Keratinocyte (primary cell): ENCODE results near the gene PDCD4. TPM values are rescaled to one million over a fixed set of nuclear protein-coding genes. Genes with fewer than 3 reads are reported as not detected.

ENCODE experiments used
- DNase-seq: peaks from one replicate; pipeline ENCODE4 v3.0.0-alpha.2; 2011; ENCODE audit warnings: low read depth, missing footprints, low spot score
- FAIRE-seq: peaks from 2 replicates; lab custom pipeline; 2011; peaks lifted over from hg19 to GRCh38; lab: Jason Lieb, UNC
- H2AFZ ChIP-seq: 2 replicates; pipeline ENCODE4 v1.6.0; 2012; ENCODE audit warnings: low read length, control low read depth, inconsistent platforms; ENCODE audit not compliant: control insufficient read depth
- H3K27ac ChIP-seq: 2 replicates; pipeline ENCODE4 v1.5.1; 2011; ENCODE audit warnings: low read length; ENCODE audit not compliant: control insufficient read depth, insufficient read depth
- H3K27me3 ChIP-seq: 3 replicates; pipeline ENCODE4 v1.6.0; 2011; ENCODE audit warnings: low read length; ENCODE audit not compliant: control insufficient read depth, insufficient read depth; ENCODE audit errors: extremely low read depth
- H3K36me3 ChIP-seq, 2 experiments: 2 replicates in 1 of 2; 3 replicates in 1 of 2; pipeline ENCODE4 v1.5.1; 2011; ENCODE audit warnings: low read length in 2 of 2, mild to moderate bottlenecking in 1 of 2; ENCODE audit not compliant: control insufficient read depth in 2 of 2, insufficient read depth in 2 of 2; ENCODE audit errors: extremely low read depth in 1 of 2
- H3K4me1 ChIP-seq: 3 replicates; pipeline ENCODE4 v1.5.1; 2011; ENCODE audit warnings: low read length; ENCODE audit not compliant: control insufficient read depth, insufficient read depth; ENCODE audit errors: extremely low read depth
- H3K4me2 ChIP-seq: 3 replicates; pipeline ENCODE4 v1.6.0; 2011; ENCODE audit warnings: low read depth, low read length; ENCODE audit not compliant: control insufficient read depth, insufficient read depth; ENCODE audit errors: extremely low read depth
- H3K4me3 ChIP-seq, 3 experiments: fragments of 200-600 bp in 1 of 3; sonication (generic) in 1 of 3; 2 replicates in 2 of 3; 3 replicates in 1 of 3; pipeline ENCODE4 v1.5.1; 2011 to 2016; ENCODE audit warnings: low read length in 3 of 3, mild to moderate bottlenecking in 3 of 3, control low read depth in 2 of 3, inconsistent platforms in 1 of 3, low read depth in 1 of 3, mixed read lengths in 1 of 3, mixed run types in 1 of 3, moderate library complexity in 1 of 3; ENCODE audit not compliant: control insufficient read depth in 2 of 3, insufficient read depth in 2 of 3; ENCODE audit errors: extremely low read depth in 1 of 3
- H3K79me2 ChIP-seq: 2 replicates; pipeline ENCODE4 v1.6.0; 2012; ENCODE audit warnings: low read length; ENCODE audit not compliant: control insufficient read depth, insufficient read depth
- H3K9ac ChIP-seq: 3 replicates; pipeline ENCODE4 v1.6.0; 2011; ENCODE audit warnings: low read length; ENCODE audit not compliant: control insufficient read depth, insufficient read depth; ENCODE audit errors: extremely low read depth
- H3K9me1 ChIP-seq: 3 replicates; pipeline ENCODE4 v1.6.0; 2011; ENCODE audit warnings: low read length; ENCODE audit not compliant: control insufficient read depth, insufficient read depth; ENCODE audit errors: extremely low read depth
- H3K9me3 ChIP-seq: 2 replicates; pipeline ENCODE4 v1.5.1; 2012; ENCODE audit warnings: low read depth, low read length; ENCODE audit not compliant: control insufficient read depth
- H4K20me1 ChIP-seq: 3 replicates; pipeline ENCODE4 v1.6.0; 2011; ENCODE audit warnings: low read length; ENCODE audit not compliant: control insufficient read depth, insufficient read depth; ENCODE audit errors: extremely low read depth
- EZH2 ChIP-seq: IDR thresholded peaks from one replicate; pipeline ENCODE4 v1.6.1; 2012; ENCODE audit warnings: inconsistent platforms, mild to moderate bottlenecking, low read length, moderate library complexity
- dilution Hi-C: fragments of 300-500 bp; cut with MboI; formaldehyde crosslinking; loops from one replicate; pipeline ENCODE4 v1.7.0; 2020; ENCODE audit warnings: low sequenced_read_pairs; ENCODE audit not compliant: extremely low pct_ligation_motif_present
- polyA plus RNA-seq, 5 experiments: library from polyadenylated mRNA; depleted of rRNA in 3 of 5; stranded (reverse) in 3 of 5; stranded (forward) in 1 of 5; unstranded in 1 of 5; fragments of >200 nt; gene quantifications; 1 replicate in 1 of 5; 2 replicates in 3 of 5; 3 replicates in 1 of 5; pipeline versions ENCODE4 v1.2.1 to v1.2.3, GENCODE V29; 2011 to 2012; ENCODE audit warnings: missing spikeins in 2 of 5, low read depth in 1 of 5, low replicate concordance in 1 of 5
- TF ChIP-seq, protein P1 (sequence below), 3 experiments: IDR thresholded peaks in 1 of 3; conservative IDR thresholded peaks in 1 of 3; optimal IDR thresholded peaks in 1 of 3; 2 replicates in 2 of 3; 3 replicates in 1 of 3; pipeline versions ENCODE3 to v1.5.1; 2011; ENCODE audit warnings: low read length in 3 of 3, mild to moderate bottlenecking in 3 of 3, moderate library complexity in 2 of 3, control low read depth in 1 of 3, inconsistent platforms in 1 of 3; ENCODE audit not compliant: insufficient read depth in 2 of 3; ENCODE audit errors: extremely low read depth in 1 of 3

Gene PDCD4
- polyA plus RNA-seq, 1 donor (not counting 4 experiments of a cell fraction or from before 2014, with no cell fraction given): 146 TPM

DNA sequence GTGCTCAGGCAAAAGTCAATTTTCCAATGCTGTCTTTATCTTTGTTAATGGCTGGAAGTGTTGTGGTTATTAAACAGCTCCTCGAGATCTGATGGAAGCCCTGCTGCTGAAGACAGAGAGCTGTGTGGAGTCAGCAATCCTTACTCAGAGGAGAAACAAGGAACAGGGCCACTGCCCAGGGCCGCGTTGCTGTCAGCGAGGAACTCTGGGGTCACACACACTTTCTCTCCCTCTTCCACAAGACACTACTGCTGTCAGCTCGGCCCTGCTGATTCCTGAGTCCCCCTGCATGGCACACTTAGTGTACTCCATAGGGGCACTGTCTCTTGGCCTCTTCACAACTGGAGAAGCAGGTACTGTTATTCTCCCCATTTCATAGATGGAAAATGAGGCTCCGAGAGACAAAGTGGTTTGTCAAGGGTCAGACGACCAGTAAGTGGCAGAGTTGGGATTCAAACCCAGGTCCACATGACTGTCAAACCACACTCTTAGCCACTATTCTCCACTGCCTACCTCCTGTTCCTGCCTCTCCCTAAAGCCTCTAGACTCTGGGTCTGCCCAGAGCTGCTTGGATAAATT, 29.3 kb upstream of the PDCD4 start:
- Histone ChIP-seq H3K4me2 (no peak overlapping the region), H3K27me3 (no peaks in the 10 kb centered on the region), H3K9ac (no peak overlapping the region), H3K4me1 (peaks cover 3% of the 10 kb centered on the region), H2AFZ (no peak overlapping the region), H3K79me2 (no peaks in the 10 kb centered on the region), H3K27ac (no peak overlapping the region), H3K9me3 (no peaks in the 10 kb centered on the region), H3K9me1 (no peaks in the 10 kb centered on the region), H3K4me3 (no peak overlapping the region), H4K20me1 (no peaks in the 10 kb centered on the region), H3K36me3 (no peaks in the 10 kb centered on the region)
- dilution Hi-C loops: no loop called here
- DNase-seq (no peak), FAIRE-seq (no peak)
- TF ChIP-seq EZH2: no peak
- TF ChIP-seq, protein P1, sequence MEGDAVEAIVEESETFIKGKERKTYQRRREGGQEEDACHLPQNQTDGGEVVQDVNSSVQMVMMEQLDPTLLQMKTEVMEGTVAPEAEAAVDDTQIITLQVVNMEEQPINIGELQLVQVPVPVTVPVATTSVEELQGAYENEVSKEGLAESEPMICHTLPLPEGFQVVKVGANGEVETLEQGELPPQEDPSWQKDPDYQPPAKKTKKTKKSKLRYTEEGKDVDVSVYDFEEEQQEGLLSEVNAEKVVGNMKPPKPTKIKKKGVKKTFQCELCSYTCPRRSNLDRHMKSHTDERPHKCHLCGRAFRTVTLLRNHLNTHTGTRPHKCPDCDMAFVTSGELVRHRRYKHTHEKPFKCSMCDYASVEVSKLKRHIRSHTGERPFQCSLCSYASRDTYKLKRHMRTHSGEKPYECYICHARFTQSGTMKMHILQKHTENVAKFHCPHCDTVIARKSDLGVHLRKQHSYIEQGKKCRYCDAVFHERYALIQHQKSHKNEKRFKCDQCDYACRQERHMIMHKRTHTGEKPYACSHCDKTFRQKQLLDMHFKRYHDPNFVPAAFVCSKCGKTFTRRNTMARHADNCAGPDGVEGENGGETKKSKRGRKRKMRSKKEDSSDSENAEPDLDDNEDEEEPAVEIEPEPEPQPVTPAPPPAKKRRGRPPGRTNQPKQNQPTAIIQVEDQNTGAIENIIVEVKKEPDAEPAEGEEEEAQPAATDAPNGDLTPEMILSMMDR (optimal IDR thresholded peaks at IDR 0.05 in 1 of 3, IDR thresholded peaks at IDR 0.05 in 1 of 3, conservative IDR thresholded peaks at IDR 0.05 in 1 of 3; ENCODE audit: extremely low read depth in 1 of 3, insufficient read depth in 2 of 3, low read length in 3 of 3): no peak

DNA sequence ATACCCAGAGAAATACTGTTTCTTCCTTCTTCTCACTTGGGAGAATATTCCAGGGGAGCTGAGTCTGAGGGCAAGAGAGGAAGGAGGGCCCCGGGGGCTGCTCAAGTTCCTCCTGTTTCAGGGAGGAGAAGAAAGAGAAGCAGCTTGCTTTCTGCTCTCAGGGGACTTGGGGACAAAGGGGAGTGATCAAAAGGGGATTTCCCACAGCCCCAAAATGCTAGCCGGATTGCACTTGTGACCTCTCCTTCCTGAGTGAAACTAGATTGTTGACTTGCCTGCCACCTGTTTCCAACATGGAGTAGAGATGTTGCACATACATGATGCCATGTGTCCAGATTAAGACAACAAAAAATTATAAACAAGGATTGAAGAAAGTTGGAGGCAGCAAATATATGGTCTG, 28.7 kb upstream of the PDCD4 start:
- Histone ChIP-seq H2AFZ (no peak overlapping the region), H4K20me1 (no peaks in the 10 kb centered on the region), H3K36me3 (no peaks in the 10 kb centered on the region), H3K9ac (no peak overlapping the region), H3K4me1 (no peaks in the 10 kb centered on the region), H3K27ac (no peak overlapping the region), H3K4me3 (no peak overlapping the region), H3K4me2 (no peak overlapping the region), H3K79me2 (no peaks in the 10 kb centered on the region), H3K27me3 (no peaks in the 10 kb centered on the region), H3K9me1 (no peaks in the 10 kb centered on the region), H3K9me3 (no peaks in the 10 kb centered on the region)
- FAIRE-seq (no peak), DNase-seq (no peak)
- TF ChIP-seq, protein P1 (optimal IDR thresholded peaks at IDR 0.05 in 1 of 3, IDR thresholded peaks at IDR 0.05 in 1 of 3, conservative IDR thresholded peaks at IDR 0.05 in 1 of 3; ENCODE audit: extremely low read depth in 1 of 3, insufficient read depth in 2 of 3, low read length in 3 of 3): no peak
- TF ChIP-seq EZH2: no peak
- dilution Hi-C loops: no loop called here
